Endothelial cell of umbilical vein (primary cell): ENCODE results near the gene RALGAPB.

ENCODE experiments used
- EZH2 ChIP-seq: IDR thresholded peaks from 2 replicates; pipeline ENCODE4 v1.6.1; 2012; ENCODE audit warnings: borderline replicate concordance, low read depth, mild to moderate bottlenecking, moderate library complexity, low read length, inconsistent platforms; ENCODE audit not compliant: severe bottlenecking
- POLR2AphosphoS5 ChIP-seq: IDR thresholded peaks from 2 replicates; pipeline ENCODE4 v1.6.1; 2012; ENCODE audit warnings: low read depth, mild to moderate bottlenecking, control low read depth, low read length, moderate library complexity; ENCODE audit not compliant: insufficient read depth
- TF ChIP-seq, protein P1 (sequence below), 2 donors: IDR thresholded peaks; 1 replicate in 1 of 2; 2 replicates in 1 of 2; pipeline ENCODE4 v1.5.1; 2011; ENCODE audit warnings: low read length in 2 of 2, mild to moderate bottlenecking in 2 of 2, moderate library complexity in 2 of 2, control low read depth in 1 of 2, inconsistent platforms in 1 of 2, low read depth in 1 of 2; ENCODE audit not compliant: insufficient read depth in 1 of 2; ENCODE audit errors: extremely low read depth in 1 of 2

DNA sequence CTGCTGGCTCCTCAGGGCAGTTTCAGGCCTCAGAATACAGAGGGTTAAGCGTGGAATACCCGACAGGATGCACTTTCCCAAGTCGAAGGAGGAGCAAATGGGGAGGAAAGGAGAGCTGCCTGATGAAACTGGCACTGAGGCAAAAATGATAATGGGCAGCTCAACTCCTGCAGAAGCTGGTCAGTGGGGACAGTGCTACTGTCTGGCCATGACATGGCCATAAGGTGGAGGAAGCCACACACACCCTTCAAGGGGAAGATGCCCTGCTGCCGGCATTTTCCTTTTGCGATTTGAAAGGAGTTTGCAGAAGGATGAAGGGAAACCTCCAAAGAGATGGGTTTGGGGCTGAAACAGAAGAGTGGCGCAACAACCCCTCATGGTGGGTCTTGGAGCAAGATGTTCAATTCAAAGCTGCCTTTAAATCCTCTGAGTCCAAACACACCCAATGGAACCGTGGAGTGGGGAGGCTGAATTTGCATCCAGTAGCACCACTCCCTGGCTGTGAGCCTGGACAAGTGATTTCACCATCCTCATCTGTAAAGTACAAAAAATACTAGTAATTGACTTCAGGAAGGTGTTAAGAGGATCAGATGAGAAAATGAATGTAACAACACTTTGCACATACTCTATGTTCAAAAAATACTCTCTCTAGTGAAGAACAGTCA is 111.6 kb downstream of the RALGAPB start:
- TF ChIP-seq, protein P1, sequence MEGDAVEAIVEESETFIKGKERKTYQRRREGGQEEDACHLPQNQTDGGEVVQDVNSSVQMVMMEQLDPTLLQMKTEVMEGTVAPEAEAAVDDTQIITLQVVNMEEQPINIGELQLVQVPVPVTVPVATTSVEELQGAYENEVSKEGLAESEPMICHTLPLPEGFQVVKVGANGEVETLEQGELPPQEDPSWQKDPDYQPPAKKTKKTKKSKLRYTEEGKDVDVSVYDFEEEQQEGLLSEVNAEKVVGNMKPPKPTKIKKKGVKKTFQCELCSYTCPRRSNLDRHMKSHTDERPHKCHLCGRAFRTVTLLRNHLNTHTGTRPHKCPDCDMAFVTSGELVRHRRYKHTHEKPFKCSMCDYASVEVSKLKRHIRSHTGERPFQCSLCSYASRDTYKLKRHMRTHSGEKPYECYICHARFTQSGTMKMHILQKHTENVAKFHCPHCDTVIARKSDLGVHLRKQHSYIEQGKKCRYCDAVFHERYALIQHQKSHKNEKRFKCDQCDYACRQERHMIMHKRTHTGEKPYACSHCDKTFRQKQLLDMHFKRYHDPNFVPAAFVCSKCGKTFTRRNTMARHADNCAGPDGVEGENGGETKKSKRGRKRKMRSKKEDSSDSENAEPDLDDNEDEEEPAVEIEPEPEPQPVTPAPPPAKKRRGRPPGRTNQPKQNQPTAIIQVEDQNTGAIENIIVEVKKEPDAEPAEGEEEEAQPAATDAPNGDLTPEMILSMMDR (IDR thresholded peaks at IDR 0.05; ENCODE audit: extremely low read depth in 1 of 2, insufficient read depth in 1 of 2, low read depth in 1 of 2, low read length in 2 of 2), result no peak
- TF ChIP-seq POLR2AphosphoS5, result no peak
- TF ChIP-seq EZH2, result no peak
